ENCODE data around the gene COL6A2. TPM values are rescaled to one million over a fixed set of nuclear protein-coding genes. Genes with fewer than 3 reads are reported as not detected.

Gene COL6A2
- total RNA-seq, 1 experiment from 2014 or later = 111 TPM

- TF ChIP-seq, protein P1, sequence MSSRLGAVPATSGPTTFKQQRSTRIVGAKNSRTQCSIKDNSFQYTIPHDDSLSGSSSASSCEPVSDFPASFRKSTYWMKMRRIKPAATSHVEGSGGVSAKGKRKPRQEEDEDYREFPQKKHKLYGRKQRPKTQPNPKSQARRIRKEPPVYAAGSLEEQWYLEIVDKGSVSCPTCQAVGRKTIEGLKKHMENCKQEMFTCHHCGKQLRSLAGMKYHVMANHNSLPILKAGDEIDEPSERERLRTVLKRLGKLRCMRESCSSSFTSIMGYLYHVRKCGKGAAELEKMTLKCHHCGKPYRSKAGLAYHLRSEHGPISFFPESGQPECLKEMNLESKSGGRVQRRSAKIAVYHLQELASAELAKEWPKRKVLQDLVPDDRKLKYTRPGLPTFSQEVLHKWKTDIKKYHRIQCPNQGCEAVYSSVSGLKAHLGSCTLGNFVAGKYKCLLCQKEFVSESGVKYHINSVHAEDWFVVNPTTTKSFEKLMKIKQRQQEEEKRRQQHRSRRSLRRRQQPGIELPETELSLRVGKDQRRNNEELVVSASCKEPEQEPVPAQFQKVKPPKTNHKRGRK (CRISPR knock-in tag; IDR thresholded peaks at IDR 0.05; ENCODE audit: borderline replicate concordance) = no peak
- TF ChIP-seq RELA (CRISPR knock-in tag; IDR thresholded peaks at IDR 0.05; ENCODE audit: borderline replicate concordance) = no peak
- no peak for TF ChIP-seq EMX1 (CRISPR knock-in tag; IDR thresholded peaks at IDR 0.05)
- no peak for TF ChIP-seq ZNF423 (CRISPR knock-in tag; IDR thresholded peaks at IDR 0.05)
- TF ChIP-seq PRDM15 (CRISPR knock-in tag; IDR thresholded peaks at IDR 0.05) = no peak
- TF ChIP-seq, protein P2, sequence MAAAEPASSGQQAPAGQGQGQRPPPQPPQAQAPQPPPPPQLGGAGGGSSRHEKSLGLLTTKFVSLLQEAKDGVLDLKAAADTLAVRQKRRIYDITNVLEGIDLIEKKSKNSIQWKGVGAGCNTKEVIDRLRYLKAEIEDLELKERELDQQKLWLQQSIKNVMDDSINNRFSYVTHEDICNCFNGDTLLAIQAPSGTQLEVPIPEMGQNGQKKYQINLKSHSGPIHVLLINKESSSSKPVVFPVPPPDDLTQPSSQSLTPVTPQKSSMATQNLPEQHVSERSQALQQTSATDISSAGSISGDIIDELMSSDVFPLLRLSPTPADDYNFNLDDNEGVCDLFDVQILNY (CRISPR knock-in tag; IDR thresholded peaks at IDR 0.05) = no peak
- no peak for TF ChIP-seq NFYB (CRISPR knock-in tag; conservative IDR thresholded peaks at IDR 0.05; ENCODE audit: low read depth)
- no peak for TF ChIP-seq SOX15 (CRISPR knock-in tag; IDR thresholded peaks at IDR 0.05)
Measured at GRCh38 chr21:46065914-46066551, 31.9 kb upstream of the COL6A2 start (continued).

DNA sequence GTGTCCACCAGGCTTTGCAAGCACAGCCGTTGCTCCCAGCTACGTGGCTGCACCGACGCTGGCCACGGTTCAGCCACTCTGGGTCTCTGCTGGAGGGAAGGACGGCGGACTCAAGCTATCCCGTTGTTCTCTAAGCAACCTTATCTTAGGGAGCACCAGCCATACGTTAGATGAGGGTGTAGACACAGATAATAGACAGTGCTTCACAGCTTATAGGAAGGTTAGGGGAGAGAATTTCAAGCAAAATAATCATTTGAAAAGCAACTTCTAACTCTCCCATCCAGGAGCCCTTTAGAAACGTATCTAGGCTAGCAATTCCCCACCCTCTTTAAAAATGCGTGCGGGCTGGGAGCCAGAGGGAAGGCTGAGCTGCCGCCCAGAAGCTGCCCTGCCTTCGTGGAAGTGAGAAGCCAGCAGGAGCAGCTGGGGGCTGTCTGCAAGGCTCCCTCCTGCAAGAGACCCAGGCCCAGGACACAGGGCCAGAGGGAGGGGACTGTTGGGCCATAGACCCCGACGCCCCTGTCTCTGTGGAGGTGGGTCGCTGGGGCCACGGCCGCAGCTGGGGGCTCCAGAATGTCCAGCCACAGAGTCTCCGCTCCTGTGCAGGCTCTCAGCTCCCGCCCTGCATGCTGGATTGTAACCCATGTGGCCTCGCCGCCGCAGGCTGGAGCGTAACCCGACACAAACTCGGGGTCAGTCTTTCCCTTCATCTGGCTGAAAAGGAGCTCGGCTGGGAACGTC is 31.2 kb upstream of the COL6A2 start:
- no peak for DNase-seq (ENCODE audit: low spot score)
- POLR2A ChIA-PET = interaction anchor here (1.0 kb wide), 1 partner anchor 13 kb away, joined by 3 read pairs; no protein-coding TSS in a partner anchor
- 0 out of 2 replicates have a peak, but pooled peaks have one; percentile 11 for TF ChIP-seq MAX (CRISPR knock-in tag; IDR thresholded peaks at IDR 0.05)
- TF ChIP-seq TEAD4 (CRISPR knock-in tag; IDR thresholded peaks at IDR 0.05) = no peak
- Mint-ChIP-seq H3K27me3 (ENCODE audit: low read depth) (peaks cover under 1% of the 10 kb centered on the region), H3K9me3 (peaks cover 33% of the 10 kb centered on the region), H3K27ac (no peak overlapping the region), H3K4me1 (peaks cover 23% of the 10 kb centered on the region), H3K36me3 (peaks cover 16% of the 10 kb centered on the region), H3K4me3 (no peak overlapping the region)
- CTCF ChIA-PET = interaction anchor here (0.8 to 1.6 kb wide), 9 partner anchors 11 to 93 kb away, joined by 3 to 12 read pairs (median 3); no protein-coding TSS in a partner anchor
- peak; percentile 59 for ATAC-seq

GRCh38 chr21:46067505-46068201 is 30.3 kb upstream of the COL6A2 start:
- Mint-ChIP-seq H3K27me3 (ENCODE audit: low read depth) (no peaks in the 10 kb centered on the region), H3K27ac (no peak overlapping the region), H3K9me3 (peaks cover 24% of the 10 kb centered on the region), H3K36me3 (peaks cover 7% of the 10 kb centered on the region), H3K4me3 (no peak overlapping the region), H3K4me1 (peaks cover 23% of the 10 kb centered on the region)
- ChIA-PET CTCF (interaction anchor here (0.8 to 1.6 kb wide), 9 partner anchors 12 to 94 kb away, joined by 3 to 12 read pairs (median 3); no protein-coding TSS in a partner anchor), POLR2A (interaction anchor here (1.0 kb wide), 1 partner anchor 14 kb away, joined by 3 read pairs; no protein-coding TSS in a partner anchor)
- ATAC-seq (no peak), DNase-seq (ENCODE audit: low spot score) (no peak)
- TF ChIP-seq, protein P3, sequence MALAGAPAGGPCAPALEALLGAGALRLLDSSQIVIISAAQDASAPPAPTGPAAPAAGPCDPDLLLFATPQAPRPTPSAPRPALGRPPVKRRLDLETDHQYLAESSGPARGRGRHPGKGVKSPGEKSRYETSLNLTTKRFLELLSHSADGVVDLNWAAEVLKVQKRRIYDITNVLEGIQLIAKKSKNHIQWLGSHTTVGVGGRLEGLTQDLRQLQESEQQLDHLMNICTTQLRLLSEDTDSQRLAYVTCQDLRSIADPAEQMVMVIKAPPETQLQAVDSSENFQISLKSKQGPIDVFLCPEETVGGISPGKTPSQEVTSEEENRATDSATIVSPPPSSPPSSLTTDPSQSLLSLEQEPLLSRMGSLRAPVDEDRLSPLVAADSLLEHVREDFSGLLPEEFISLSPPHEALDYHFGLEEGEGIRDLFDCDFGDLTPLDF (CRISPR knock-in tag; IDR thresholded peaks at IDR 0.05) = no peak
- TF ChIP-seq, protein P4, sequence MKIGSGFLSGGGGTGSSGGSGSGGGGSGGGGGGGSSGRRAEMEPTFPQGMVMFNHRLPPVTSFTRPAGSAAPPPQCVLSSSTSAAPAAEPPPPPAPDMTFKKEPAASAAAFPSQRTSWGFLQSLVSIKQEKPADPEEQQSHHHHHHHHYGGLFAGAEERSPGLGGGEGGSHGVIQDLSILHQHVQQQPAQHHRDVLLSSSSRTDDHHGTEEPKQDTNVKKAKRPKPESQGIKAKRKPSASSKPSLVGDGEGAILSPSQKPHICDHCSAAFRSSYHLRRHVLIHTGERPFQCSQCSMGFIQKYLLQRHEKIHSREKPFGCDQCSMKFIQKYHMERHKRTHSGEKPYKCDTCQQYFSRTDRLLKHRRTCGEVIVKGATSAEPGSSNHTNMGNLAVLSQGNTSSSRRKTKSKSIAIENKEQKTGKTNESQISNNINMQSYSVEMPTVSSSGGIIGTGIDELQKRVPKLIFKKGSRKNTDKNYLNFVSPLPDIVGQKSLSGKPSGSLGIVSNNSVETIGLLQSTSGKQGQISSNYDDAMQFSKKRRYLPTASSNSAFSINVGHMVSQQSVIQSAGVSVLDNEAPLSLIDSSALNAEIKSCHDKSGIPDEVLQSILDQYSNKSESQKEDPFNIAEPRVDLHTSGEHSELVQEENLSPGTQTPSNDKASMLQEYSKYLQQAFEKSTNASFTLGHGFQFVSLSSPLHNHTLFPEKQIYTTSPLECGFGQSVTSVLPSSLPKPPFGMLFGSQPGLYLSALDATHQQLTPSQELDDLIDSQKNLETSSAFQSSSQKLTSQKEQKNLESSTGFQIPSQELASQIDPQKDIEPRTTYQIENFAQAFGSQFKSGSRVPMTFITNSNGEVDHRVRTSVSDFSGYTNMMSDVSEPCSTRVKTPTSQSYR (CRISPR knock-in tag; IDR thresholded peaks at IDR 0.05) = no peak
- TF ChIP-seq MXD4 (CRISPR knock-in tag; IDR thresholded peaks at IDR 0.05; ENCODE audit: borderline replicate concordance) (no peak), CBFB (CRISPR knock-in tag; IDR thresholded peaks at IDR 0.05; ENCODE audit: low read depth) (no peak), JAZF1 (CRISPR knock-in tag; IDR thresholded peaks at IDR 0.05) (no peak), SMAD3 (CRISPR knock-in tag; IDR thresholded peaks at IDR 0.05; ENCODE audit: borderline replicate concordance) (no peak), FOXJ3 (CRISPR knock-in tag; IDR thresholded peaks at IDR 0.05; ENCODE audit: borderline replicate concordance) (no peak)
- TF ChIP-seq, protein P5, sequence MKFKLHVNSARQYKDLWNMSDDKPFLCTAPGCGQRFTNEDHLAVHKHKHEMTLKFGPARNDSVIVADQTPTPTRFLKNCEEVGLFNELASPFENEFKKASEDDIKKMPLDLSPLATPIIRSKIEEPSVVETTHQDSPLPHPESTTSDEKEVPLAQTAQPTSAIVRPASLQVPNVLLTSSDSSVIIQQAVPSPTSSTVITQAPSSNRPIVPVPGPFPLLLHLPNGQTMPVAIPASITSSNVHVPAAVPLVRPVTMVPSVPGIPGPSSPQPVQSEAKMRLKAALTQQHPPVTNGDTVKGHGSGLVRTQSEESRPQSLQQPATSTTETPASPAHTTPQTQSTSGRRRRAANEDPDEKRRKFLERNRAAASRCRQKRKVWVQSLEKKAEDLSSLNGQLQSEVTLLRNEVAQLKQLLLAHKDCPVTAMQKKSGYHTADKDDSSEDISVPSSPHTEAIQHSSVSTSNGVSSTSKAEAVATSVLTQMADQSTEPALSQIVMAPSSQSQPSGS (CRISPR knock-in tag; IDR thresholded peaks at IDR 0.05; ENCODE audit: borderline replicate concordance, low read depth) = no peak
